WTC11 (cell line): ENCODE results near the gene SLIT1.

ENCODE experiments used
- CREM ChIP-seq: sonication (generic); formaldehyde crosslinking; IDR thresholded peaks from 2 replicates; pipeline ENCODE4 v1.8.1; 2022; ENCODE audit warnings: mild to moderate bottlenecking, missing genetic modification reagents, moderate library complexity
- JUN ChIP-seq: sonication (generic); formaldehyde crosslinking; IDR thresholded peaks from 2 replicates; pipeline ENCODE4 v1.8.0; 2023; ENCODE audit warnings: mild to moderate bottlenecking, missing genetic modification reagents
- MAX ChIP-seq: sonication (generic); formaldehyde crosslinking; IDR thresholded peaks from 2 replicates; pipeline ENCODE4 v1.8.0; 2022; ENCODE audit warnings: mild to moderate bottlenecking, missing genetic modification reagents
- MYBL2 ChIP-seq: sonication (generic); formaldehyde crosslinking; IDR thresholded peaks from 2 replicates; pipeline ENCODE4 v1.8.1; 2023; ENCODE audit warnings: mild to moderate bottlenecking, moderate library complexity, missing genetic modification reagents
- NFYB ChIP-seq: sonication (generic); formaldehyde crosslinking; conservative IDR thresholded peaks from 2 replicates; pipeline ENCODE4 v1.8.0; 2022; ENCODE audit warnings: low read depth, missing genetic modification reagents
- RELA ChIP-seq: sonication (generic); formaldehyde crosslinking; IDR thresholded peaks from 2 replicates; pipeline ENCODE4 v1.8.1; 2022; ENCODE audit warnings: missing genetic modification reagents, mild to moderate bottlenecking, borderline replicate concordance
- ZNF416 ChIP-seq: fragments of 250-450 bp; sonication (Bioruptor Pico); IDR thresholded peaks from 2 replicates; pipeline ENCODE4 v1.9.0; 2021; ENCODE audit warnings: mild to moderate bottlenecking, inconsistent platforms
- ZNF423 ChIP-seq: fragments of 250-450 bp; sonication (Bioruptor Pico); IDR thresholded peaks from 2 replicates; pipeline ENCODE4 v2.1.2; 2022; ENCODE audit warnings: mild to moderate bottlenecking, moderate library complexity
- ZSCAN18 ChIP-seq: fragments of 250-450 bp; sonication (Bioruptor Pico); IDR thresholded peaks from 2 replicates; pipeline ENCODE4 v2.1.2; 2022; ENCODE audit warnings: mild to moderate bottlenecking, moderate library complexity
- TF ChIP-seq, protein P1 (sequence below): sonication (generic); formaldehyde crosslinking; conservative IDR thresholded peaks from 2 replicates; pipeline ENCODE4 v1.8.1; 2023; ENCODE audit warnings: mild to moderate bottlenecking, low read depth, missing genetic modification reagents, moderate library complexity
- TF ChIP-seq, protein P2 (sequence below): sonication (generic); formaldehyde crosslinking; IDR thresholded peaks from 2 replicates; pipeline ENCODE4 v1.8.1; 2023; ENCODE audit warnings: mild to moderate bottlenecking, missing genetic modification reagents, moderate library complexity
- TF ChIP-seq, protein P3 (sequence below): sonication (generic); formaldehyde crosslinking; IDR thresholded peaks from 2 replicates; pipeline ENCODE4 v1.8.1; 2023; ENCODE audit warnings: mild to moderate bottlenecking, moderate library complexity, missing genetic modification reagents
- TF ChIP-seq, protein P4 (sequence below): fragments of 200-600 bp; IDR thresholded peaks from 2 replicates; pipeline ENCODE4 v1.8.0; 2022; ENCODE audit warnings: antibody characterized with exemption

DNA sequence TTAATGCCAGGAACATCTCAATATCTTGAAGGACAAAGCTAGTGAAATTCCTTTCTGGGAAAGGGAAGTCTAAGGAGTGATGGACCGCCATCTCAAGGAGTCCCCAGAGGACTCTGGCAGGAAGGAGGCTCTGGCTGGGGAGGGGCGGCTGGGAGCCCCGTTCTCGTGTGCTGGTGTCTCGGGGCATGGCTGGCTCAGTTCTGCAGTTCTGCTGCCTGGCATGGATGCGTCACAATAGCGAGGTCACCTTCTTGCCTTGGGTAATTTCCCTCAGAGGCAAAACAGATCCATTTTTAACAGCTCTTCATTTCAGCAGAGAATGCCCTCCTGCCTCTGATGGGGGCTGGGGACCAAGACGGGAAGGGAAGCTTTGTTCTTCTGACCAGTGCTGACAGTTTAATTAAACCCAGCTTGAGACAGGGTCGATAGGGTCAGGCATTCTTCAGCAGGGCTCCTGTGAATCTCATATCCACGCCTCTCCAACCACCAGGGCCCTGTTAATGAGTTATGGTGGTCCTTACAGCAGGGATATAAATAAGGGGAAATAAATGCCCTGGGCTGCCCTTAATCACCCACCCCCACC is 35.7 kb downstream of the SLIT1 start:
- TF ChIP-seq MAX (CRISPR knock-in tag) (no peak), RELA (CRISPR knock-in tag) (no peak), CREM (CRISPR knock-in tag) (no peak), JUN (CRISPR knock-in tag) (no peak), NFYB (CRISPR knock-in tag) (no peak), ZNF423 (CRISPR knock-in tag) (no peak), MYBL2 (no peak), ZSCAN18 (CRISPR knock-in tag) (no peak), ZNF416 (CRISPR knock-in tag) (no peak)
- TF ChIP-seq, protein P1, sequence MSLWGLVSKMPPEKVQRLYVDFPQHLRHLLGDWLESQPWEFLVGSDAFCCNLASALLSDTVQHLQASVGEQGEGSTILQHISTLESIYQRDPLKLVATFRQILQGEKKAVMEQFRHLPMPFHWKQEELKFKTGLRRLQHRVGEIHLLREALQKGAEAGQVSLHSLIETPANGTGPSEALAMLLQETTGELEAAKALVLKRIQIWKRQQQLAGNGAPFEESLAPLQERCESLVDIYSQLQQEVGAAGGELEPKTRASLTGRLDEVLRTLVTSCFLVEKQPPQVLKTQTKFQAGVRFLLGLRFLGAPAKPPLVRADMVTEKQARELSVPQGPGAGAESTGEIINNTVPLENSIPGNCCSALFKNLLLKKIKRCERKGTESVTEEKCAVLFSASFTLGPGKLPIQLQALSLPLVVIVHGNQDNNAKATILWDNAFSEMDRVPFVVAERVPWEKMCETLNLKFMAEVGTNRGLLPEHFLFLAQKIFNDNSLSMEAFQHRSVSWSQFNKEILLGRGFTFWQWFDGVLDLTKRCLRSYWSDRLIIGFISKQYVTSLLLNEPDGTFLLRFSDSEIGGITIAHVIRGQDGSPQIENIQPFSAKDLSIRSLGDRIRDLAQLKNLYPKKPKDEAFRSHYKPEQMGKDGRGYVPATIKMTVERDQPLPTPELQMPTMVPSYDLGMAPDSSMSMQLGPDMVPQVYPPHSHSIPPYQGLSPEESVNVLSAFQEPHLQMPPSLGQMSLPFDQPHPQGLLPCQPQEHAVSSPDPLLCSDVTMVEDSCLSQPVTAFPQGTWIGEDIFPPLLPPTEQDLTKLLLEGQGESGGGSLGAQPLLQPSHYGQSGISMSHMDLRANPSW (CRISPR knock-in tag): no peak
- TF ChIP-seq, protein P2, sequence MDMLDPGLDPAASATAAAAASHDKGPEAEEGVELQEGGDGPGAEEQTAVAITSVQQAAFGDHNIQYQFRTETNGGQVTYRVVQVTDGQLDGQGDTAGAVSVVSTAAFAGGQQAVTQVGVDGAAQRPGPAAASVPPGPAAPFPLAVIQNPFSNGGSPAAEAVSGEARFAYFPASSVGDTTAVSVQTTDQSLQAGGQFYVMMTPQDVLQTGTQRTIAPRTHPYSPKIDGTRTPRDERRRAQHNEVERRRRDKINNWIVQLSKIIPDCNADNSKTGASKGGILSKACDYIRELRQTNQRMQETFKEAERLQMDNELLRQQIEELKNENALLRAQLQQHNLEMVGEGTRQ: no peak
- TF ChIP-seq, protein P3, sequence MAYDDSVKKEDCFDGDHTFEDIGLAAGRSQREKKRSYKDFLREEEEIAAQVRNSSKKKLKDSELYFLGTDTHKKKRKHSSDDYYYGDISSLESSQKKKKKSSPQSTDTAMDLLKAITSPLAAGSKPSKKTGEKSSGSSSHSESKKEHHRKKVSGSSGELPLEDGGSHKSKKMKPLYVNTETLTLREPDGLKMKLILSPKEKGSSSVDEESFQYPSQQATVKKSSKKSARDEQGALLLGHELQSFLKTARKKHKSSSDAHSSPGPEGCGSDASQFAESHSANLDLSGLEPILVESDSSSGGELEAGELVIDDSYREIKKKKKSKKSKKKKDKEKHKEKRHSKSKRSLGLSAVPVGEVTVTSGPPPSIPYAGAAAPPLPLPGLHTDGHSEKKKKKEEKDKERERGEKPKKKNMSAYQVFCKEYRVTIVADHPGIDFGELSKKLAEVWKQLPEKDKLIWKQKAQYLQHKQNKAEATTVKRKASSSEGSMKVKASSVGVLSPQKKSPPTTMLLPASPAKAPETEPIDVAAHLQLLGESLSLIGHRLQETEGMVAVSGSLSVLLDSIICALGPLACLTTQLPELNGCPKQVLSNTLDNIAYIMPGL (CRISPR knock-in tag): no peak
- TF ChIP-seq, protein P4, sequence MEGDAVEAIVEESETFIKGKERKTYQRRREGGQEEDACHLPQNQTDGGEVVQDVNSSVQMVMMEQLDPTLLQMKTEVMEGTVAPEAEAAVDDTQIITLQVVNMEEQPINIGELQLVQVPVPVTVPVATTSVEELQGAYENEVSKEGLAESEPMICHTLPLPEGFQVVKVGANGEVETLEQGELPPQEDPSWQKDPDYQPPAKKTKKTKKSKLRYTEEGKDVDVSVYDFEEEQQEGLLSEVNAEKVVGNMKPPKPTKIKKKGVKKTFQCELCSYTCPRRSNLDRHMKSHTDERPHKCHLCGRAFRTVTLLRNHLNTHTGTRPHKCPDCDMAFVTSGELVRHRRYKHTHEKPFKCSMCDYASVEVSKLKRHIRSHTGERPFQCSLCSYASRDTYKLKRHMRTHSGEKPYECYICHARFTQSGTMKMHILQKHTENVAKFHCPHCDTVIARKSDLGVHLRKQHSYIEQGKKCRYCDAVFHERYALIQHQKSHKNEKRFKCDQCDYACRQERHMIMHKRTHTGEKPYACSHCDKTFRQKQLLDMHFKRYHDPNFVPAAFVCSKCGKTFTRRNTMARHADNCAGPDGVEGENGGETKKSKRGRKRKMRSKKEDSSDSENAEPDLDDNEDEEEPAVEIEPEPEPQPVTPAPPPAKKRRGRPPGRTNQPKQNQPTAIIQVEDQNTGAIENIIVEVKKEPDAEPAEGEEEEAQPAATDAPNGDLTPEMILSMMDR: no peak
